Nucleus accumbens (tissue), 56 donors: Measurements from ENCODE around the gene SYTL3.

Experiments
- DNase-seq, 56 donors: peaks; one replicate each; lab custom pipeline; 2025; lab: John Stamatoyannopoulos, UW

Gene SYTL3

DNA sequence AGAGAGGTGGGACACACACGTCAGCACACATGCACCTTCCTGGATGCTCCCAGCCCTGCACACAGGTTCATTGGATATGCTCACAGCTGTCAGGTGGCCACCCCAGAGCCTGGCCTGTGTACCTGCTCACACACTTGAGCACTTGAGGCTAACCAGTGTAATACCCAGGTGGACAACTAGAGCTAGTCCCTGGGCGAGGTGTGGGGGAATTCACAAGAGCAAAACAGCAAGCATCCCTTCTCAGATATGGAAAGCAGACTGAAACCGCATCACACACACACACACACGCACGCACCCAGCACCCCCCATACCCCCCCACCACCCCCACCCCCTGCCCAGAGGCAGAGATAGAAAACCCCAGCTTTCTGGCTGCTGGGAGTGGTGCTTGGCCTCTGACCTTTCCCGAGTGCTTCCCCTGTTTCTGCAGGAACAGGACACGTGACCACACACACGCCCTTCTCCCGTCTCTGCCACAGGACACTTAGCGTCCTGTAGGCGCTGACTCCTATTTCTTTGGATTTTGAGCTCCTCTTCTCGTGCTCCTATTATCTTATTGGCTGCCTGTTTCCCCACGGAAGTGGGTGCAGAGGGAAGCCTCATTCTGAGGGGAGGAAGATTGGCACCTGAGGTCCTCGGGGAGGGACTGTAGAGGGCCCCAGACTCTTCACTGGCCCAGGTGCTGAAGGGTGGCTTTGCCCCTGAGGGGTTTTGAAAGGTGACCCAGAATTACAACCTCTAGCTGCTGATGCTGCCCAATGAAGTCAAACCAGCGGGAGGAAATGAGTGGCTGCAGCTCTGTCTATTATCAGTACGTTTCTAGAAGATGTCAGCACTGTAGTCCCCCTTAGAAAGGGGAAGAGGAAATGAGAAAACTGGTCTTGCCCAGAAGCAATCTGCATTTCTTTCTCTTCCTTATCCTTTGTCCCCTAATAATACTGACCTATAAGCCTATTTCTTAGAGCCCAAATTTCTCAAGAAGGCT, 65.8 kb downstream of the SYTL3 start:
- DNase-seq, result no peak

DNA sequence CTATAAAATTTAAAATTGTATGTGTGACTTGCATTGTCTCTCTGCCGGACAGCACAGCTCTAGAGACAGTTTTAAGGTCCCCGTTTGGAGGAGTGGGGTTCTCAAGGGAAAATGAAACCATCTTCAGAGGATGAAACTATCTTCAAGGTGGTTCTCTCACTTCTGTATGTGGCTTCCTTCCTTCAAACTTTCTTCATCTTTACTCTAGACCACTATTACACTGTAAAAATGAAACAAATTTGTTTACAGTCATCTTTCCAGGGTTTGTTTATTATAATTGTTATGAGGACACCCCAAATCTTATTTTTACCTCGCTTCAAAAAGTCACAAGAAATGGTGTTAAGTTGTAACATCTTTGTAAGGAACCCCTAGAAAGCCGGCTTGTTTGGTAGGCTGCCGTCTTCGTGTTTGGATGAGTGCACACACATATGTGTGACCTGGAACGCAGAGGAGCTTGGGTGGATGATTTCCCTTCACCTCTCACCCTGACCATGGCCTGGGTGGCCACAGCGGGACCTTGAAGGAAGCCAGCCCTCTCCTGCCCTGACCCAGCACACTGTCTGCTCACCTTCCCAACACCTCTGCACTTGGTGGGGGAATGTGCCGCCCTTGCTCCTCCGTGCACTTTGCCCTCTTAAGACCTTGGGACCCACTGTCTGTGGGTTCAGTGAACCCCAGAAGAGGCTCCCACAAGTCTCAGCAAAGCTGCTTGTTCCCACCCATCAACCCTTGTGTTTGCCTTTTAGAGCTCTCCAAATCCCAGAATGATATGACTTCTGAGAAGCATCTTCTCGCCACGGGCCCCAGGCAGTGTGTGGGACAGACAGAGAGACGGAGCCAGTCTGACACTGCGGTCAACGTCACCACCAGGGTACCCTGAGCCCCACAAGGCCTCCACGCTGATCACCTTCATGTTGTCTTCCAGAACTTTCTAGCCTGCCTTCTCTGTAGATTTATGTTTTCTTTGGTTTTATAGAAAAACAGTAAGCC, 67.8 kb downstream of the SYTL3 start:
- no peak for DNase-seq

DNA sequence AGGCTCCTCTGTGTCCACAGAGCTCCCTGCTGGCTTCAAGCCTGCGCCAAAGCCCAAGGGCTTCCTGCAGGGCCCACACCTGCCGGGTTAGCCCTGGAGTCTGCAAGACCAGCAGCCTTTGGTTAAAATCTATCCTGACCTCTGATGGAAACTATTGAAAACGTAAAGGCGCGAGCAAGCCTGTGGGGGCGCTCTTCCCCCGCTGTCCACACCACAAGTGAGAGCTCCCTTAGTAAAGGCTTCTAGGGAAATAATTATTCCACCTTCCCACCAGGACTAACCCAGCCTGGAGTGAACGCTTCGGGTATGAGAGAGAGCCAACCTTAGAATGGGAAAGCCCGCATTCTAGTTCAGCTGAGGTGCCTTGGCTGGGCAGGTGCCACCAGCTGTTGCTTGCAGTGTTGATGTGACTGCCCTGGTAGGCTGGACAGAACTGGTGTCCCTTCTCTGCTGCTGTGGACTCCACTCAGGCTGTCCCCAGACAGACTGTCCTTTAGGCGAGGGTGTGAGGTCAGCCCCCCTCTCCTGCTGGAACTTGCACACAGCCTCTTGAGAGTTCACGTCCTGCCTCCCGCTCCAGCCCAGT, 68.7 kb downstream of the SYTL3 start:
- DNase-seq, result peak in 4 of 56 donors; percentile 5 to 44 (median 12)

DNA sequence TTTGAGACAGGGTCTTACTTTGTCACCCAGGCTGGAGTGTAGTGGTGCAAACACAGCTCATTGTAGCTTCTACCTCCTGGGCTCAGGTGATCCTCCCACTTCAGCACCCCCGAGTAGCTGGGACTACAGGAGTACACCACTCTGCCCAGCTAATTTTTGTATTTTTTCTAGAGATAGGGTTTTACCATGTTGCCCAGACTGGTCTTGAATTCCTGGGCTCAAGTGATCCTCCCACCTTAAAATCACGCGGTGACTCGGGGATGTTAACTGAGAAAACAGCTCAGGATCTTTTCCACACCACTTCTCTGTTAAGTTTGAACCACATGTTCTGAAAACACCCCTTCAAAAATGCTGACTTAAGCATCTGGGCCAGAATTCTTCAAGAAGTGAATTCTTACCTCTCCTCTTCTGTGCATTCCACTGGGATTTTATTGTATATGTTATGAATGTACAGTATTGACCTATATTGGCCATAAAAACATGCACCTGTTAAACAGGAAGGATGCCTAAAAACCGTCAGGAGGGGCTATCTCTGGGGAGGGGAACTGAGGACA, 72.4 kb downstream of the SYTL3 start:
- DNase-seq, result no peak

DNA sequence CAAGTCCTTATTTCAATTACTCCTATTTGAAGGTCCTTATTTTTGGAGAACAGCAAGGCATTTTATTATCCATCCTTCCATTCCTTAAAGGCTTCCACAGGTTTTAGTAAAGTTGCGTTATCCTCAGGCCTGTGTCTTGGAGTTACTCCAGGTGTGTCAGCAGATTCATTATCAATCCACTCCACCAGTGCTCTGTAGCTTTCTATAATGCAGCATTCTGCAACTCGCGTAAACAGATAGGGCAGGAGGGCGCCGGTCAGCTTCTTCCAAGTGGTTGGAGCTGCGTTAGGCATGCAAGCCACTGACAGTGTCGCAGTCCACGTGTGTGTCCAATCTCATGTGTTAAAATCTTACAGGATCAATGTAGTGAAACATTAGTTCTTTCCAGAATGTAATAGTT, 75.8 kb downstream of the SYTL3 start:
- DNase-seq, result no peak

DNA sequence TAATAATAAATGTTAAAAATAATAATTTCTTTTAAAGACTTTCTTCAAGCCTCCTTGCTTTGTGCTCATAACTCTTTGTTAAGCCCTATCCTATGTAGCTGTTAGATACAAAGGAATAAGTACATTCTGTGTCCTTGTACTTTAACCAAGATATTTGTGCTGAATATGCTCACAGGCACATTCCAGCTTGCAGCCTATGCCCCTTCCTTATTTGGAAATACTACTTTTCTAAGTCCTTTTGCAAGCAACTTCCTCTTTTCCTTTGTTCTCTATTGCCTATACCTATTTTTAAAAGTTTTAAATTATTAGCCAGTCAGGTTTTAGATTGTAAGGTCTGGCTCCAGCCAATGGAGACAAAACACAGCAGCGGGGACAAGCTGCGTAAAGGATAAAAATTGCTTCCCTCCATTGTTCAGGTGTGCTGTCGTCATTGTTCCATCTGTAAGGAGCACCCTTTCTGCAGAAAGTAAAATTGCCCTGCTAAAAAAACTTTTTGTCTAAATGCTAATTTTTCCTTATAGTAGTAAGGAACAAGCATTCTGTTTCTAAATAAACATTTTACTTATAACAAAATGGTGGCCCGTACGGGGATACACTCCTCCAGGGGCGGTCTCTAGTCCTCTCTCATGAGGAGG, 80.2 kb downstream of the SYTL3 start:
- no peak for DNase-seq

DNA sequence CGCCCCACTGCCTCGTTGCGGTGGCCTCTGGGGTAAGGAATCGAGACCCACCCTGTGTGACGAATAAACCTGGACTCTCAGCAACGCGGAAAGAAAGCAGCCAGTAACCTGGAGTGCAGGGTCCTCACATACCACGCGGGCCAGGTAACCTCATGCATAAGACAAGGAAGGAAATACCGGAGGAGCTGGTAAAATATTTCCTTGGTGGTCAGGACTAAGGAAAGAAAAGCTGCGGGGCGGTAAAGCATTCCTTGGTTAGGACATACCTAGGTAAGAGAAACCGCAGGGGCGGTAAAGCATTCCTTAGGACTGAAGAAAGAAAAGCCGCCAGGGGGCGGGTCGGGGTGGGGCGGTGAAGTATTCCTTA, 80.7 kb downstream of the SYTL3 start:
- DNase-seq, result no peak

DNA sequence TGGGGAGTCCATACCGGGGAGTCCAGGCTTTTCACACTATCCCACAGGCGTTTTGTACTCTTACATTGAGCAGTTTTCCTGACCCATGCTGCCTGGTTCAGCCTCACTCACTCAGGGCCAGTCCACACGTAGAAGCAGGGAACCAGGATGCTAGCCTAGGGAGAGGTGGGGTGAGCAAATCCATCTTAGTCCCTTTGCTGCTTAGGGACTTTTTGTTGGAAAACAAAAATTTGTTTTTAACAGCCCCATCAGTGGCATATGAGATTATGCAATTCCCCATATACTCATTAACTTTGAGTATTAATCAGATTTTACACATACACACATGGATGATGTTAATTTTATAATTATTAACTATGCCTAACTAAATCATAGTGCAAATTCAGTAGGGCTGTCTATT, 85.2 kb downstream of the SYTL3 start:
- DNase-seq, result no peak

DNA sequence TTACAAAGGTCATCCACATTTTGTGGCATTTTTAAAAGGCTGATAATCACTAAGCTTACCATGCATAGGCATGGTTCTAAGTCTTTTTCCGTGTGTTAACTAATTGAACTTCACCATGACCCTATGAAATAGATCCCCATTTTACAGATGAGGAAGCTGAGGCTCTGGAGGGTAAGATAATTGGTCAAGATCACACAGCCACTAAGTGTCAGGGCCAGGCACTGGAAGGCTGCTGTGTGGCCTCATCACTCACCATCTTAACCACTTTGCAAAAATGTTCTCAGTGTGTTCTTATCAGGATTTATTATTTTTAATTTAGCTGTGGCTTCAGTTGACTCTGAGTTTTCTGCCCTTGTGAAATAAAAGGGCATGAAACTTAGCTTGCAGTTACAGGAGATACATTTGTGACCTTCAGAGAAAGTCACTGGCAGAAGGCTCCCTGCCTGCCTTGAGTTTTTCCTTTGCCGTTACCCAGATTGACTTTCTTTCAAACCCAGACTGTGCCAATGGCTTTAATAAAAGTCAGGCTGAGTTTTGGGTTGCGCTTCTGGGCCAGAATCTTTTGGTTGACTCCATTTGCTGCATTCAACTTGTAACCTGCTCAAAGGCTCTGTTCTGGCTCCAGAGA, 87.3 kb downstream of the SYTL3 start:
- no peak for DNase-seq

DNA sequence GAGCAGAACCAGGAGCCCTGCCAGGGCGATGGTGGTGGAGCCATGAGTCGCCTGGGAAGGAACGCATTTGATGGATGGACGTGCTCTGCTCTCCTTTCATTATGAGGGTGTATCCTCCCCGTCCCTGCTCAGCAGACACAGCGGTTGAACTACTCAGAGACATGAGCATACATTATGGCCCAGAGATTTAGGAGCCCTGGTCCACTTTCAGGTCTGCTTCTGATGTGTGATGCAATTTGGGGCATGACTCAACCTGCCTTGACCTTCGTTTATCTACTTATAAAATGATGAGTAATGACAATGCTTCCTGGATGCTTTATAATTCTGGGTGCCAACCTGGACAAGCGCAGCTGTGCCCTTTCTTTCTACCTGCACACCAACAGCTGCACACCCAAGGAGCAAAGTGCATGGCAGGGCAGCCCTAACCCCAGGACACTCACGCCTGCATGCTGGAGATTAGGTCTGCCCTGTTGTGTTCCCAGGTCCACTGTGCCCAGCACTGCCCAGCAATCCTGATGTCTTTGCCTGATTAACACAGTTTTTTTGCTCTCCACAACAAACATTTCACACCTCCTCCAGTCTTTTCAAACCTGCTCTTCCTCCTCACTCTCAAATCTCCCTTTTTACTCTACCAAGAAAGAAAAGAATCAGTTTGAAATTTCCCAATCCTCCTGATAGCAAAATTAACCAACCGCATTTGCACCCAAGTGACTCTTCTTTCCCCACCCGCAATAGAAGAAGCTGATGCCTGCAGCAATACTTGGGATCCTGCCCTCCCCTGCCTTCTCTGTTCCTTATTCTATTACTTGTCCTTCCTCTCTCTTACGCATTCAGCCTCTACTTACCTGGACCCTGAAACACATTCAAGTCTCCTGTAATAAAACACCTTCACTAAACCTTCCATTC, 88.1 kb downstream of the SYTL3 start:
- DNase-seq, result no peak

DNA sequence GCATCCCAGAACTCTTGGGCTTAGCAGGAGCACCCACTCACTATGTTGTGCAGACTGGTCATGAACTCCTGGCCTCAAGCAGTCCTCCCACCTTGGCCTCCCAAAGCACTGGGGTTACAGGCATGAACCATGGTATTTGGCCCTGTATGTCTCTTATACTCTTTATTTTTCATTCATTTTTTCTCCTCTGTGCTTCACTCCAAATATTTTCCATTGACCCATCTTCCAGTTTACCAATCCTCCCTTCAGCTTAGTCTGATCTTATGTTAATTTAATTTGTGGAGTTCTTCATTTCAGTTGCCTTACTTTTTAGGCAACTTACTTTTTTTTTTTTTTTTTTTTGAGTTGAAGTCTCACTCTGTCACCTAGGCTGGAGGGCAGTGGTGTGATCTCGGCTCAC, 89.8 kb downstream of the SYTL3 start:
- no peak for DNase-seq

DNA sequence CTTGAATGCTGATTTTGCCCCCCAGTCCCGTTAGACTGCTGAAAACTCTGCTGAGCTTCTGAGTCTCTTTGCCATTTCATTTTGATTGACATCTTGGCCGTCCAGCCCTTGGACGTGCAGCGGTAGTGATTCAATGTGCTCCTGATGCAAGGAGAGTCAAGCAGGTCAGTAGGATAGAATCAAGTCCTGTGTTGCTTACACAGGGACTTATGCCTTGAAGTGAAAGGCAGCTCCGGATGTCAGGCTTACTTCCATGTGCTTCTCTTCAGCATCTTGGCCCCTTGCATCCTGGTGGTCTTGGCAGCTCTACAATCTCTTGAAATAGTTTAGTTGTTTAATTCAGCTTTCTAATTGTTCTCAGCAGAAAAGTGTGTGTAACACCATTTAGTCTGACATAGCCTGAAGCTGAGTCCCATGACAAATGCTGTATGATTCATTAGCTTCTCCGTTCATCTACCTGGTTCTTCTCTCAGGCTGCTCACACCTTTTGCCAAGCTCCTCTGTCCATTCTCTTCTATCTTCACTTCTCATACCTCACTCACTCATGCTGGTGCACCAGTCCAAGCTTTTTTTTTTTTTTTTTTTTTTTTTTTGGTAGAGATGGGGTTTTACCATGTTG, 93.3 kb downstream of the SYTL3 start:
- DNase-seq, result no peak

DNA sequence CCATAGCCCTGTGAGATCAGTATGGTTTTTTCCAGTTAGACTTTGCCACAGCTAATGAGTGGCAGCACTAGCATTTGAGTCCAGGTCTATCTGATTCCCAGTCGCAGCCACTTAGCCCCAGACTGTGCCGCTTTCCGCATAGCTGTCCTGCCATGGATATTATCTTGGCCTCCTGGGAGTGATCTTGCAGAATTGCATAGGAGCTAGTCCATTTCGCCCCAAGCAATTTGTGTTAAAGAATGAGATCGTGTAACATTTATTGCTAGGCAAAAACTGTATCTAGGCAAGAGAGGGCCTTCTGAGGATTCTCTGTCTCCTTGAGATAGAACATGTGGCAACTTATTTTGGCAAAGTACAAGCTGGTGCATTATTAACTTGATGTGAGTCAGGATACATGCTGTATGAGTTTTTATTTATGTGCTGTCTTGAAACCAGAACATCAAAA, 95.2 kb downstream of the SYTL3 start:
- DNase-seq, result no peak

DNA sequence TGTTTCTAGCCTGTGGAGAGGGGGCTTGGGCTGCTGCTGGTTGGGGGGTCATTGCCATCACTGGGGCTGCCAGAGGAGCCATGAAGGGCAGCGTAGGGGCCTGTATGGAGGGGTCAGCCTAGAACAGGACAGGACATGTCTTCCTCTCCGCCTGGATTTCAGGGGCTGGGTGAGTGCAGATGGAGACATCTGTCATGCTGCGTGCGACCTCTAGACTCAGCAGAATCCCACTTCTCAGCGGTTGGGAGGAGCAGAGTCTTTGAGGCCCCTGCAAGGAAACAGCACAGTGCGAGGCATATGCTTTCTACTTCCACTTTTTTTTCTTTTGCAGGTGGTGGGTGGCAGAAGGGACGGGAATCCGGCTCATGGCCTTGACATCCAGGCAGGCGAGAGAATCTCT, 101.4 kb downstream of the SYTL3 start:
- DNase-seq, result no peak

DNA sequence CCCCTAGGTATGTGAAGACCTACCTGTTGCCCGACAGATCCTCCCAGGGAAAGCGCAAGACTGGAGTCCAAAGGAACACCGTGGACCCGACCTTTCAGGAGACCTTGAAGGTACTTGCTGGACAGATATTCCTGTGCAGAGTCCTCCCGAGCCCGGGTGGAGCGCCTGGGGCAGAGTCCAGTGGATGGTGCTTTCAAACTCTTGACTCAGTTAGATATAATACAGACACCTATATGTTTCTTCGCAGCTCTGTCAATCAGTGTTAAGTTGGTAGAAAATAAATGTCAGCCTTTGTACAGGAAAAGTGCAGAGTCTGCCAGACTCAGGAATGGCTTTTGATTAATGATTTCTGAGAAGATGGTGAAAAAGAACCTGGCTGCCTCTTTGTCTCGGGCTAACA, 102.1 kb downstream of the SYTL3 start:
- DNase-seq, result no peak

DNA sequence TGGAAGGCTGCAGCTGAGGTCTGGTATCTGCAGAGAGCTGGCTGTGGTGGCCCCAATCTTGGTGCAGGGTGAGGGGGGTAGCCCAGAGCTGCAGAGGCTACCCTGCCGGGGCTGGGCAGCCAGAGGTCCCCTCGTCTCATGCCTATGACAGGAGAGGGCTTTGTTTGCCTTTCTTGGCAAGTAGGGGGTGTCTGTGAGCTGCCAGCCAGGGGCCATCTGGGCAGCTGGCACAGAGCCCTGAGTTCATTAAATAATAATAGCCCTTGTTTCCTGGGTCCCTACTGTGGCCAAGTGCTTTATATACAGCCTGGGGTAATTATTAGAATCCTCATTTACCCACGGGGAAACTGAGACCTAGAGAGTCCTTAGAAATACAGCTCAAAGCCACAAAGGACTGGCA, 102.8 kb downstream of the SYTL3 start:
- DNase-seq, result peak; percentile 16 to 95 (median 84)

DNA sequence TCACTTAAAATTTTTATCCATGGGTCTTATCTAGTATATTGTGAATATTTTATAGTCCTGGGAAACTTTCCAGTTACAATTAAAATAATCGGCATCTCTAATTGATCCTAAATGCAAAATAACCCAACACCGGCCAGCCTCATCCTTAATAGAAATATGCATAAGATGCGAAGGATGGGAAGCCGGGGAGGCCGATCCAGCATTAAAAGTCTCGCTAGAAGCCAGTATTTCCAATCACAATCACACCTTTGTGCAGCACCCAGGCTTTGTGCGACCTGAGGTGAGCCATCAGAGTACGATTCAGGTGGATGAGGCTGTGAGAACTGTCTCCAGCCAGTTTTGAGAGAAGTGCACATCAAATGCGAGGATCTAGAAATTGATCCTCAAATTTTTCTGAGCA, 104.0 kb downstream of the SYTL3 start:
- no peak for DNase-seq

DNA sequence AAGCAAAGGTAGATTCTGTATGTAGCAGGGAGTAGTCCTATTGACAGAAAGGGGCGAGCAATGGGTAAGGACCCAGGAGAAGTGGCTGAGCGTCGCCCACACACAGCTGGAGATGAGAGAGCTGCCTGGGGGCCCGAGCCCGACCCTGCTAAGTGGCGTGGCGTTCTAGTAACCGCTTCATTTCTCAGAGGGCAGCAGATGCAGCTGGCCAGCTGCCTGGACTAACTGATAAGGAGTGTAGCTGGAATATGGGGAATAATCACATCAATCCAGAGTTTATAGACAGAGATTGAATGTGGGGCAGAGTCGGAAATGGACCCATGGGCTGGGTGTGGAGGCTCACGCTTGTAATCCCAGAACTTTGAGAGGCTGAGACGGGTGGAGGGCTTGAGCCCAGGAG, 104.9 kb downstream of the SYTL3 start:
- DNase-seq, result no peak
